ENCODE data around the gene CYTH4.
"Not testable (repeated sequence)": the region's sequence is repeated elsewhere in the genome, so short reads cannot be mapped to it uniquely, and the experiment has no call there.

Gene CYTH4

GRCh38 chr22:37311761-37312312 lies 29.5 kb downstream of the CYTH4 start:
- DNase-seq, result no peak

GRCh38 chr22:37312549-37313183 lies 30.4 kb downstream of the CYTH4 start:
- no peak for DNase-seq

GRCh38 chr22:37313376-37314314 lies 31.3 kb downstream of the CYTH4 start:
- no peak for DNase-seq

GRCh38 chr22:37314315-37315074 lies 32.2 kb downstream of the CYTH4 start:
- no peak for DNase-seq

GRCh38 chr22:37316405-37316804 lies 34.1 kb downstream of the CYTH4 start:
- DNase-seq, result no peak

GRCh38 chr22:37316875-37317371 lies 34.6 kb downstream of the CYTH4 start:
- peak; percentile 60 to 70 for DNase-seq

- DNase-seq, result no peak
Measured at GRCh38 chr22:37317698-37318210, 35.4 kb downstream of the CYTH4 start.

- no peak for DNase-seq
Measured at GRCh38 chr22:37318364-37319109, 36.2 kb downstream of the CYTH4 start.

- no peak for DNase-seq
Measured at GRCh38 chr22:37319469-37319868, 37.2 kb downstream of the CYTH4 start.

GRCh38 chr22:37320726-37321677 lies 38.7 kb downstream of the CYTH4 start:
- DNase-seq, result no peak

- DNase-seq, result no peak
Measured at GRCh38 chr22:37324340-37325038, 42.2 kb downstream of the CYTH4 start.

GRCh38 chr22:37325039-37325395 lies 42.7 kb downstream of the CYTH4 start:
- no peak for DNase-seq

GRCh38 chr22:37326726-37327125 lies 44.4 kb downstream of the CYTH4 start:
- no peak for DNase-seq

GRCh38 chr22:37328017-37328416 lies 45.7 kb downstream of the CYTH4 start:
- DNase-seq, result no peak

- DNase-seq, result not testable (repeated sequence)
Measured at GRCh38 chr22:37328538-37329237, 46.4 kb downstream of the CYTH4 start.

- DNase-seq, result no peak
Measured at GRCh38 chr22:37329238-37330140, 47.2 kb downstream of the CYTH4 start.

GRCh38 chr22:37330200-37331033 lies 48.1 kb downstream of the CYTH4 start:
- DNase-seq, result no peak

Data from stimulated activated CD4-positive, alpha-beta T cell treated with anti-CD3 and anti-CD28 coated beads, Interleukin-4, amount 100 ng/mL, for 4 hours (primary cell).